VCaP (cell line): Measurements from ENCODE around the gene KRT72.

ENCODE experiments used
- H3K27ac ChIP-seq: fragments of 450-650 bp; 2 replicates; pipeline ENCODE4 v1.5.1; 2017
- TF ChIP-seq, protein P1 (sequence below): fragments of 450-650 bp; conservative IDR thresholded peaks from 2 replicates; pipeline ENCODE4 v1.5.1; 2017; ENCODE audit warnings: mild to moderate bottlenecking, moderate library complexity

The KRT72 gene

DNA sequence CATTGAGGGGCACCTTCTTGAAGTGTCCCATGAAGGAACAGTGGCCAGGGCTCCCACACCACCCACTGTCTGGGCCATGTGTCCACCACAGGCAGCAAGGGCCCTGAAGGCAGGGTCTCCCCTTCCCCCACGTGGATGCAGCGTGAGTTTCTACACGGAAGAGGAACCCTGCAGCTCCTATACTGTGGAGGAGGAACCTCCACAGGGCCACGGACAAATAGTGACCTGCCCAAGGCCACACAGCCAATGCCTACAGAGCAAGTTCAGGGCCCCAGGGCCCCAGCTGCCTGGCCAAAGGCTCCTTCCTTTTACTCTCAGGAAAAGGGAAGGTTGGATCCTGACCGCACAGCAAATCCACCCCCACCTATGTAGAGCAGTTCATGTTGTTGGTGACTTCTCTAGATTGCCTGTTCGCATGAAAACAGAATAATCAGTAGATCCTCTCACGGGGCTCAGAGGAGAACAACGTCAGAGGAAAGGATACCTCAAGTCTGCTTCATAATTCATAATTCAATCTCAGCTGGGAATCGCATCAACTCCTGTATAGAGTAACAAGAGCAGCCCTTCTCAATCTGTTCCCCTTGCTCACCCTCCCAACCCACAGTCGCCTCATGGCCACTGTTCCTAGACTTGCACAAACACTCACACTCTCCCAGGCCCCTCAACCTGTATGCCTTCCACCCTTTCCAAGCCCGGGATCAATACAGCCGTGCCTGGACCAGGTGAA is 28.2 kb upstream of the KRT72 start:
- TF ChIP-seq, protein P1, sequence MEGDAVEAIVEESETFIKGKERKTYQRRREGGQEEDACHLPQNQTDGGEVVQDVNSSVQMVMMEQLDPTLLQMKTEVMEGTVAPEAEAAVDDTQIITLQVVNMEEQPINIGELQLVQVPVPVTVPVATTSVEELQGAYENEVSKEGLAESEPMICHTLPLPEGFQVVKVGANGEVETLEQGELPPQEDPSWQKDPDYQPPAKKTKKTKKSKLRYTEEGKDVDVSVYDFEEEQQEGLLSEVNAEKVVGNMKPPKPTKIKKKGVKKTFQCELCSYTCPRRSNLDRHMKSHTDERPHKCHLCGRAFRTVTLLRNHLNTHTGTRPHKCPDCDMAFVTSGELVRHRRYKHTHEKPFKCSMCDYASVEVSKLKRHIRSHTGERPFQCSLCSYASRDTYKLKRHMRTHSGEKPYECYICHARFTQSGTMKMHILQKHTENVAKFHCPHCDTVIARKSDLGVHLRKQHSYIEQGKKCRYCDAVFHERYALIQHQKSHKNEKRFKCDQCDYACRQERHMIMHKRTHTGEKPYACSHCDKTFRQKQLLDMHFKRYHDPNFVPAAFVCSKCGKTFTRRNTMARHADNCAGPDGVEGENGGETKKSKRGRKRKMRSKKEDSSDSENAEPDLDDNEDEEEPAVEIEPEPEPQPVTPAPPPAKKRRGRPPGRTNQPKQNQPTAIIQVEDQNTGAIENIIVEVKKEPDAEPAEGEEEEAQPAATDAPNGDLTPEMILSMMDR = no peak
- no peak overlapping the region for H3K27ac ChIP-seq

DNA sequence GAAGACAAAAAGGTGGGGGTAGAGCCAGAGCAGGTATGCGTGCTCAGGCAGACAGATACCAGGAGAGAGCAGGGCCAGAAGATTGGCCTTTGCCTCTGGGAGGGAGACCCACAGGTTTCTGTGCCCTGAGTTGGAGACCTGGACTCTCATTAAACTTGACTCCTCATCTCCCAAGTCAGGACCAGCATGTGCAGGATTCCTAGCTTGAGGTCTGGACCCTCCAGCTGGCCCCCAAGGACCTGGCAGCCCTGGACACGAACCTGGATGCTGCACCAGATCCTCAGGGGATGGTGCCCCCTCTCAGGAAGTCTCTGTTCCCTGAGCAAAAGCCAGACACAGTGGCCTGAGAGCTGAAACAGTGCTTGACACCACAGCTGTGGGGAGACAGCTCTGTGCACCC is 27.6 kb upstream of the KRT72 start:
- no peak overlapping the region for H3K27ac ChIP-seq

DNA sequence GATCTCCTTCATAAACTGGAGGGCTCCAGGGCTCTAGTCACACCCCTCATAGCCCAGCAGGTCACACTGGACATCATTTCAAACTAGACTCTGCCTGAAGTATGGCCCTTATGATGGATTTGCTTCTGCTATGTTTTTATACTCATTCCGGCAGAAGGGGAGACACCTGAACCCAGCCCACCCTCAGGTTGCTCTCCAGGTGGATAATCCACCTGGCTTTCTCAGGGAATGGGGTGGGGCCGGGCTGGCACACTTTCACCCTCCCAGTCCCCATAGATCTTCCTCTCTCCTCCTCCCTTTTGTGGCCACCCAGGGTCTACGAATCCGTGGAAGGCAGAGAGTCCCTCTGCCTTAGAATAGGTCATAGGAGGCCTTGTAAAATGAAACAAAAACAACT is 26.8 kb upstream of the KRT72 start:
- TF ChIP-seq, protein P1 = no peak
- no peak overlapping the region for H3K27ac ChIP-seq

More for the DNA sequence above, 27.6 kb upstream of the KRT72 start:
- TF ChIP-seq, protein P1 = no peak

DNA sequence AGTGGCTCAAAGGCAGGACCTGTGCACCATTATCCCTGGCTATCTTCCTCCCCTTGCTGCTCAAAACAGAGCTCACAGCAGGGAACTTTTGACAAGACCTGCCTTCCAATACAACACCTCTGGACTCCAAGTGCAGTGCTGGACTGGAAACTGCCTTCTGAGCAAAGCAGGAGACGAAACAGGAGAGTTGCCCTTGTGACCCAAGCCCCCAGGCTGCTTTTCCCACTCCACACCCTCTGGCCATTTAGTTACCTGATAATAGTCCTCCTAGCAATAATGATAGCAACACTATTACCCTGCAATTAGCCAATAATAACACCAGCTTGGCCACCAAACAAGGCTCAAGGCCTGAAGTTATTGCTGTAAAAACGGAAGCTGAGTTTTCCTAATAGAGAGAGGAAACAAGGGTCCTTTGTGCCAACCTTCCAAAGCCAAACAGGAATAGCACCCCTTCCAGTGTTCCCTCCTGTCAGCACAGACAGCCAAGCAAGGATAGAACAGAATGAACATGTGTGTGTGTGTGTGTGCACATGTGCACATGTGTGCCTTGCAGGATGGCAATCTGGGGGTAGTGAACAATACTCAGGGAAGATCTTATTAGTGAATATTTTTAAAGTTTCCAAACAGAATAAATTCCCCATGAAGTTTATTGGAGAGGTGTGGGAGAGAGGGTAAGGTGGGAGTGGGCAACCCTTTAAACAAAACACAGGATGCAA is 26.3 kb upstream of the KRT72 start:
- H3K27ac ChIP-seq = no peak overlapping the region
- TF ChIP-seq, protein P1 = no peak

DNA sequence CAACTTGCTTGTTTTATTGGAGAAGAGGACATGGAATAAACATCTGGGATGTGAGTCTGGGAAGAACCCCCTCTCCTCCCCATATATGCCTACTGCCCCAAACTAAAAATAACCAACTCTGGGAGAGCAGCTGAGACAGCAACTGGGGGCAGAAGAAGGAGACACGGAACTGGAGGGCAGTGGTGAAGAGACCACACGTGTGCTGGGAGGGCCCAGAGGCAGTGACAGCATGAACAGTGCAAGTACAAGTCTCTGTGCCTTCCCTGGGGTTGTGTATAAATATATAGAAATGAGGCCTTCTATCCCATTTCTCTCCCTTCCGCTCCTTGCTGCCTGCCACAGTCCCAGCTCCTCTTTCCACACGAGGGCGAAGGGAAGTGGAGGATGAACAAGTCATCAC is 21.1 kb upstream of the KRT72 start:
- TF ChIP-seq, protein P1 = no peak
- H3K27ac ChIP-seq = no peak overlapping the region

DNA sequence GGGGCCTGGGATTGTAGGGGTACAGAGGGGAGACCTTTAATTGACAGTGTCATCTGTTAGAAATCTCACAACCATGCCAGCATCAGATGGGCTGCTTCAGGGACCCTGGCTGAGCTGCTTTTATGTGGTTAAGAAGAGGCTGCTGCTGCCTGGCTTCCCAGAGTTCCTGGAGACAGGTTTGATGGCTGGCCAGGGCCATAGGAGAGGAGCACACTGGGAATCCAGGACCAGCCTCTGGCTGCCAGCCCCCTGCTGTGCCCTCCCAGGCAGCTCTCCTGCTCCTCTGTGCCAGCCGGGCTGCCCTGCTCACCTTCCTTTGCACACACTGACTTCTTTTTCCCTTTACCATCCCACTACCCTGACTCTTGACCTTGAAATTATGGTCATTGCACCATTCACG is 17.6 kb upstream of the KRT72 start:
- no peak overlapping the region for H3K27ac ChIP-seq
- TF ChIP-seq, protein P1 = no peak

DNA sequence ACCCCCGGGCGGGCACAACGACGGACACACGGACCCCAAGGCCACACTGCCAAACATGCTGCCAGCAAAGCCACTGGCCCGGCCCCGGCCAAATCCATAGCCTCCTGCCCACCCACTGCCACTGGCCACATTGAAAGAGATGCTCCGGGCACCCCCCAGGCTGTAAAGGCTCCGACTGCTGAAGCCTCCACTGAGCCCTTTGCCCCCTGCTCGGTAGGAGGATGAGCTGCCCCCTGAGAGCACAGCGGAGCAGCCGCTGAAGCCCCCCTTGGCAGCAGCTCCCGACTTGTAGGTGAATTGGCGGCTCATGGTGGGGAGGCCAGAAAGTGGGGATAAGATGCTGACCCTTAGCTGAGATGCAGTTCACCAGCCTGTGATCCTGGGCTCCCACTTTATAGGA is 17.0 kb upstream of the KRT72 start, which contains the start of gene KRT73:
TSS of gene KRT73 (minus strand) at position 344 of the 400 bp plus-strand sequence. CDS start at position 309, 35 bp downstream.
- TF ChIP-seq, protein P1 = no peak
- H3K27ac ChIP-seq = no peak within 1 kb of the TSS
